ENCODE results near the gene PAX7.

GRCh38 chr1:18711536-18712251, 81.0 kb downstream of the PAX7 start:
- TF ChIP-seq POLR2A (IDR thresholded peaks at IDR 0.05) (no peak), CTCF (IDR thresholded peaks at IDR 0.05) (no peak)
